ENCODE results near the gene RRAGB. TPM values are rescaled to one million over a fixed set of nuclear protein-coding genes. Genes with fewer than 3 reads are reported as not detected.
"Not testable (repeated sequence)": the region's sequence is repeated elsewhere in the genome, so short reads cannot be mapped to it uniquely, and the experiment has no call there.

Gene RRAGB
- total RNA-seq: 16.5 TPM

GRCh38 chrX:55717521-55718497 lies at the start of gene RRAGB:
RRAGB (plus strand) TSS chrX:55717749; CDS start chrX:55718328, 579 bp downstream.
- intact Hi-C loops (cut with DNase I): no loop called here

GRCh38 chrX:55668084-55668483 lies 49.5 kb upstream of the RRAGB start:
- Histone ChIP-seq H3K27me3 (no peaks in the 10 kb centered on the region), H3K36me3 (no peaks in the 10 kb centered on the region), H3K27ac (no peak overlapping the region), H3K4me1 (no peaks in the 10 kb centered on the region), H3K4me3 (no peak overlapping the region), H3K9me3 (no peaks in the 10 kb centered on the region)
- intact Hi-C loops (cut with DNase I): no loop called here
- TF ChIP-seq CTCF (IDR thresholded peaks at IDR 0.05) (no peak), POLR2AphosphoS5 (IDR thresholded peaks at IDR 0.05; ENCODE audit: insufficient read depth in 1 of 2, low read depth in 1 of 2) (no peak), POLR2A (IDR thresholded peaks at IDR 0.05) (no peak)
- no peak for DNase-seq (ENCODE audit: extremely low spot score in 2 of 2)

More at GRCh38 chrX:55717521-55718497, at the start of gene RRAGB:
- no peaks in the 10 kb centered on the region for H3K36me3 ChIP-seq
- peak within 1 kb of the TSS; percentile 52 to 53 for H3K4me3 ChIP-seq
- DNase-seq (ENCODE audit: extremely low spot score in 2 of 2): peak in 1 of 2 donors; percentile 97
- peak within 1 kb of the TSS; percentile 64 for H3K27ac ChIP-seq
- peaks cover 24% of the 10 kb centered on the region for H3K4me1 ChIP-seq
- TF ChIP-seq POLR2A (IDR thresholded peaks at IDR 0.05) (peak in 1 of 2 donors; percentile 21), CTCF (IDR thresholded peaks at IDR 0.05) (peak in 2 of 3 experiments; percentile 19 to 39), POLR2AphosphoS5 (IDR thresholded peaks at IDR 0.05; ENCODE audit: insufficient read depth in 1 of 2, low read depth in 1 of 2) (peak; percentile 81 to 90)
- no peaks in the 10 kb centered on the region for H3K27me3 ChIP-seq
- H3K9me3 ChIP-seq: no peaks in the 10 kb centered on the region

- H3K4me1 ChIP-seq; H3K27ac ChIP-seq; H3K27me3 ChIP-seq; H3K4me3 ChIP-seq; H3K36me3 ChIP-seq; intact Hi-C loops (cut with DNase I); H3K9me3 ChIP-seq; DNase-seq (ENCODE audit: extremely low spot score in 2 of 2): not testable (repeated sequence)
Measured at GRCh38 chrX:55688579-55688978, 29.0 kb upstream of the RRAGB start.

DNA sequence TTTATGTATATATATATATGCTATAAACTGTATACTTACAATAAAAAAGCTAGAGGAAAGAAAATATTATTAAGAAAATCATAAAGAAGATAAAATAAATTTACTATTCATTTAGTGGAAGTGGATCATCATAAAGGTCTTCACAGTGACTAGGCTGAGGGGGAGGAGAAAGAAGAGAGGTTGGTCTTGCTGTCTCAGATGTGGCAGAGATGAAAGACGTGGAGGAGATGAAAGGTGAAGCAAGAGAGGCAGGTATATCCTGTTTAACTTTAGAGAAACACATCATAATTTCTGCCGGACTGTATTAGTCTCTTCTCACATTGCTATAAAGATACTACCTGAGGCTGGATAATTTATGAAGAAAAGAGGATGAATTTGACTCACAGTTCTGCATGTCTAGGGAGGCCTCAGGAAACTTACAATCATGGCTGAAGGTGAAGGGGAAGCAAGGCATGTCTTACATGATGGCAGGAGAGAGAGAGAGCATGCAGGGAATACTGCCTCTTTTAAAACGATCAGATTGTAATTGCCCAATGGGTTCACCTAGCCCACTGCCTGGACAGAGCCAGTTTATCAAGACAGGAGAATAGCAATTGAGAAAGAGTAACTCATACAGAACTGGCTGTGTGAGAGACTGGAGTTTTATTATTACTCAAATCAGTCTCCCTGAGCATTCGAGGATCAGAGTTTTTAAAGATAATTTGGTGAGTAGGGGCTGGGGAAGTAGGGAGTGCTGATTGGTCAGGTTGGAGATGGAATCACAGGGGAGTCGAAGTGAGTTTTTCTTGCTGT lies 22.1 kb upstream of the RRAGB start:
- H3K36me3 ChIP-seq: no peaks in the 10 kb centered on the region
- H3K27ac ChIP-seq: no peak overlapping the region
- DNase-seq (ENCODE audit: extremely low spot score in 2 of 2): no peak
- H3K9me3 ChIP-seq: no peaks in the 10 kb centered on the region
- no peaks in the 10 kb centered on the region for H3K27me3 ChIP-seq
- H3K4me1 ChIP-seq: no peaks in the 10 kb centered on the region
- no peak overlapping the region for H3K4me3 ChIP-seq
- TF ChIP-seq CTCF (IDR thresholded peaks at IDR 0.05): no peak
- TF ChIP-seq POLR2A (IDR thresholded peaks at IDR 0.05): no peak
- TF ChIP-seq POLR2AphosphoS5 (IDR thresholded peaks at IDR 0.05; ENCODE audit: insufficient read depth in 1 of 2, low read depth in 1 of 2): no peak
- intact Hi-C loops (cut with DNase I): no loop called here

DNA sequence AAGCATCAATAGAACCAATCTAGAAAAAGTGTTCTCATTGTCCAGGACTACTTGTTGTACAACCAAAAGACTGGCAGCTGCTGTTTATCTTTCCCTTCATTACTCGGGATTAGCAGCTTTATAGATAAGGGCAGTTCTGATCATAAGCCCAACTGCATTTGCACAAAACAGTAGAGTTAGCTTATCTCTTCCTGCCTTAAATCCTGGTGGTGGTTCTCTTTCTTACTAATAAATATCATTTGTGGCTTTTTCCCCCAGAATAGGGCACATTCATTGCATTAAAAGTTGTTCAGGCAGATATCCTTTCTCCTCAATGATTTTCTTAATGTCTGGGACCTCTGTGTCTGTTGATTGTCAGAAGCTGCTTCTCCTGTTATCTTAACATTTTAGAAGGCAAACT lies 20.2 kb upstream of the RRAGB start:
- Histone ChIP-seq H3K27ac (no peak overlapping the region), H3K4me1 (no peaks in the 10 kb centered on the region), H3K36me3 (no peaks in the 10 kb centered on the region), H3K4me3 (no peak overlapping the region), H3K9me3 (no peaks in the 10 kb centered on the region), H3K27me3 (no peaks in the 10 kb centered on the region)
- no peak for DNase-seq (ENCODE audit: extremely low spot score in 2 of 2)
- intact Hi-C loops (cut with DNase I): no loop called here
- TF ChIP-seq POLR2AphosphoS5 (IDR thresholded peaks at IDR 0.05; ENCODE audit: insufficient read depth in 1 of 2, low read depth in 1 of 2): no peak
- no peak for TF ChIP-seq CTCF (IDR thresholded peaks at IDR 0.05)
- TF ChIP-seq POLR2A (IDR thresholded peaks at IDR 0.05): no peak
